GM19043 (cell line): Measurements from ENCODE around the gene ENTPD8.
"Not testable (repeated sequence)": the region's sequence is repeated elsewhere in the genome, so short reads cannot be mapped to it uniquely, and the experiment has no call there.

Source experiments
- ATAC-seq: cut with Tn5 transposase; IDR thresholded peaks from one replicate; pipeline ENCODE4 v1.9.1; 2021; ENCODE audit warnings: low read depth; ENCODE audit not compliant: unreplicated experiment

ENTPD8 gene

DNA sequence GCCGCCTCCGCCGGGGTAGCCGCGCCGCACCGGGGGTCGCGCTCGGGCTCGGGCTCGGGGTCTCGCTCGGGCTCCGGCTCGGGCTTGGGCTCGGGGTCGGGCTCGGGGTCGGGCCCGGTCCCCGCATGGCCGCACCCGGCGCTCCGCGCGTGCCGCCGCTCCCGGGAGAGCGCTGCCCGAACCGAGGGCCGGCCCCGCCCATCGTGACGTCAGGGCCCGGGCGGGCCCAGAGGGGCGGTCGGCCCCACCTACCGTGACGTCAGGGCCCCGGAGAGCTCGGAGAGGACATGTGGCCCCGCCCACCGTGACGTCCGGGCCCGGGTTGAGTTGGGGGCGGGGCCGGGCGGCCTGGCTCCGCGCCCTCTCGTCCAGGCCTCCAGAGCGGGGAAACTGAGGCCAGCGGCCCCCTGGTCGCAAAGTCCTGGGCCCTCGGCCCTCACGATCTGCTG, 18.0 kb upstream of the ENTPD8 start, which contains the start of gene NSMF:
TSS of gene NSMF (minus strand) at position 183 of the 449 bp plus-strand sequence. CDS start 232 bp downstream, outside the sequence.
- peak; percentile 57 for ATAC-seq

GRCh38 chr9:137458194-137459151, 17.3 kb upstream of the ENTPD8 start:
- peak; percentile 12 for ATAC-seq

- ATAC-seq: no peak
Observed at GRCh38 chr9:137457406-137458193, 16.4 kb upstream of the ENTPD8 start.

GRCh38 chr9:137456864-137457405, 15.8 kb upstream of the ENTPD8 start:
- no peak for ATAC-seq

DNA sequence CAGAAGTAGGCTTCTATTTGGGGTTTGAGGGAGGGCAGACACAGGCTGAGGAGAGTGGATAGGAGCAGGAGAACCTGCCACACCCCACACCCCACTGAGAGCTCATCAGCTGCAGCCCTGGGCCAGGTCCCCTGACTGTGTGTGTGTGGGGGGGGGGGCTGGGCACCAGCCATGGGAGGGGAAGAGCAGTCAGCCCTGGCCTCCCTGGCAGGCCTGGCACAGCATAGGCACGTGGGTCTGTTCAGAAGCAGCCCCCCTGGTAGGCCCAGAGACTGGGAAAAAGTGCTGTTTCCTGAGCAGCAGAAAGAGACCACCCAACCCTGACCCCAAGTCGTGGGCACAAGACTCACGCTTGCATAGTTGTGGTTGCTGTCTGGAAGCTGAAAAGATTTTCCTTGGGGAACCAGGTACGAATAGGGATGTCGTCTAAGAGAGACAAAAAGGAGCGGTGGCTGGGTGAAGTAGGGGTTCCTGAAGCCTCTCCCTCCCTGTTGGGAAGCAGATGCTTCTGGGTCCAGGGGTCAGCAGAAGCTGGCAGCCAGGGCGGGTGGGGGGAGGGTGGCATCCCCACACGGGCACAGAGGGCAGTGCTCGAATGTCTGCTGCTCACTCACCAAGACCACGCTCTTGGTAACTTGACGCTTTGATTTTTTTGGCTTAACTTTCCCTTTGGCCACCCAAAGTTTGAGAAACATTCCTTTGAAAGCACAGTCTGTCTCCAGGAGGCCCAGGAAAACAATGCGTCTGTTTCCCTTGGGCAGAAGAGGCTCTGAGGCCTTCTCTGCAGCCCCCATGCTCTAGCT, 15.1 kb upstream of the ENTPD8 start:
- no peak for ATAC-seq

DNA sequence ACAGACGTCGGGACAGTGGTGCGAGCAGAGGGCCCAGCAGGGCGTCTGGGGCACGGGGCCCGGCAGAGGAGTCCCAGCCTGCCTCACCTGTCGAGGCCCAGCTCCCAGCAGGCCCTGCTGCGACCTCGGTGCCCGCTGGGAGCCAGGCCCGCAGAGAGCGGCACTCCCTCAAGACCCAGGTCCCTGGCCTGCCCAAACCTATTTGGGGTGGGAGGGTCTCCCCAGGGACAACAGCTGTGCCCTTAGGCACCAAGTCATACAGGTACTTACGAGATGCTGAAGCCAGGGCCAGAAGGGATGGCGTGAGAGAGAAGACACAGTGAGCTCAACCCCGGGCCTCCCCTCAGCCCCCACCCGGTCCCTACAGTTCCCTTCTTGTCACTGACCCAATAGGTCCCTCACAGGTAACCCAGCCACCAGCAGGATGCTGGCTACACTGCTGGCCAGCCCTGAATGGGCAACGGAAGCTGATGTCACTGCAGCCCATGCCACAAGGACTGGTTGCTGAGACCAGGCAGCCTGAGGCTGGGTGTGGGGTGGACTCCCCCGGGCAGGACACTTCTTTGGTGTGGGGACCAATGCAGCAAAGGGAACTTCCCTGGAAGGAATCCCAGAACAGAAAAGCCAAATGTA, 14.3 kb upstream of the ENTPD8 start:
- no peak for ATAC-seq

DNA sequence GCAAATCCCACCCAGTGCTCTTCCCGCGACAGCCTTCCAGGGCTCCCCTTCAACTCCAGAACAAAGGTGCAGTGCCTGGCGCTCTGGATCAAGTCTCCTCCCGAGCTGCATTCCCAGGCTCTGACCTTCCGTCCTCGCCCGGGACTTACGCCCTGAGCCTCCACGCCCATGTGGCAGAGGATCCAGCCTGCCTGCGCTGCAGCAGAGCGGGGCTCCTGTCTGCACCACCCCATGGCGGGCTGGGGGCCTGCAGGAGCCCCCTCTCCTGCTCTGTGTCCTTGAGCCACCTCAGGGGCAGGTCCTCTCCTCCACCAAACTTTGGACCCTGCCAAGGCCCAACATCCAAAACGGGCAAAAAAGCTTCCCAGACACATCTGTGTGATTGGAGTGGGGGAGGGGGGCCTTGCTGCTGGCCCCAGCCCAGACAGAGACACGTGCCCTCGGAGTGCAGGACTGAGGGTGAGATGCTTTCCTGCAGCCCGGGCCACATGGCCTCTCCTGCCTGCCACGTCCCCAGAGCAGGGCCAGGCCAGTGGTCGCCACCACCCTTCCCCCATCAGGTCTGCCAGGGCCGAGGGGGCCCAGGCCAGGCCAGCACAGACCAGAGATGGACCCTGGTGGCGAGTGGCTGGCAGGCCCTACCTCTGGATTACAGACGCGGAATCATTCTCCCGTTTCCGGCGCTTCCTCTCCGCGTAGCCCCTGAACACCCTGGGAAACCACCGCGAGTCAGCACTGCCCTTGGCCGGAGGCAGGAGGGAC, 13.6 kb upstream of the ENTPD8 start:
- ATAC-seq: no peak

DNA sequence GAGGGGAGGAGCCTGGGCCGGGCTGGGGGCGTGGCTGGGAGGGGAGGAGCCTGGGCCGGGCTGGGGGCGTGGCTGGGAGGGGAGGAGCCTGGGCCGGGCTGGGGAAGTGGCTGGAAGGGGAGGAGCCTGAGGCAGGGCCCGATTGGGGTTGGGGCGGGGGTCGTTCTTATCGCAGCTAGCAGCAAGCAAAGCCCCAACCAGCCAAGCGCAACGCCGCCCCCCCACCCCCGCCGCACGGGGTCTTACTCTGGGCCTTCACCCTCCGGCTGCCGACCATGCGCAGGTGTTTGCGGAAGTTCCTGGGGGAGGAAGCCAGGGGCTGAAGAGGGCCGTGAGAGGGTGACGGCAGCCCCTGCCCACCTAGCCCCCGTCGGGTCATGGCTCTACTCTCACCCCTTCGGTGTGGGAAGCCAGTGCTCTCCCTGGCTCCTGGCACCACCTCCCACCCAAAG, 13.0 kb upstream of the ENTPD8 start:
- ATAC-seq: no peak

DNA sequence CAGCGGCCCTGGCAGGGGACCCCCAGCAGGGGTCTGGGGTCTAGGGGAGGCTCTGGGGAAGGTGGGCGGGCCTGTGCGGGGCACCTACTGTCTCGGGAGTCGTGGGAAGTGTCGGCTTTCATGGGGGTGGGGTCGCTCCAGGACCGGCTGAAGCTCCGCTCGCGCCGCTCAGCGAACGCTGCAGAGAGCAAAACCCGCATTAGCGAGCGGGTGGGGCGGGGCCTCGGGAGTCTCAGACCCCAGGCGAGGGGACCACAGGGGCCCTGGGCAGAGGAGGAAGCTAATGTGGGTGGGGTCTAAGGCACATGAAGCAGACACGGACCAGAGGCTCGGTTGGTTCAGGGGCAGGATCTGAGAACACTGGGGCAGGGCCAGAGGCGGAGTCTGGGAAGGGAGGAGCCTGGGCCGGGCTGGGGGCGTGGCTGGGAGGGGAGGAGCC, 12.5 kb upstream of the ENTPD8 start:
- ATAC-seq: no peak

DNA sequence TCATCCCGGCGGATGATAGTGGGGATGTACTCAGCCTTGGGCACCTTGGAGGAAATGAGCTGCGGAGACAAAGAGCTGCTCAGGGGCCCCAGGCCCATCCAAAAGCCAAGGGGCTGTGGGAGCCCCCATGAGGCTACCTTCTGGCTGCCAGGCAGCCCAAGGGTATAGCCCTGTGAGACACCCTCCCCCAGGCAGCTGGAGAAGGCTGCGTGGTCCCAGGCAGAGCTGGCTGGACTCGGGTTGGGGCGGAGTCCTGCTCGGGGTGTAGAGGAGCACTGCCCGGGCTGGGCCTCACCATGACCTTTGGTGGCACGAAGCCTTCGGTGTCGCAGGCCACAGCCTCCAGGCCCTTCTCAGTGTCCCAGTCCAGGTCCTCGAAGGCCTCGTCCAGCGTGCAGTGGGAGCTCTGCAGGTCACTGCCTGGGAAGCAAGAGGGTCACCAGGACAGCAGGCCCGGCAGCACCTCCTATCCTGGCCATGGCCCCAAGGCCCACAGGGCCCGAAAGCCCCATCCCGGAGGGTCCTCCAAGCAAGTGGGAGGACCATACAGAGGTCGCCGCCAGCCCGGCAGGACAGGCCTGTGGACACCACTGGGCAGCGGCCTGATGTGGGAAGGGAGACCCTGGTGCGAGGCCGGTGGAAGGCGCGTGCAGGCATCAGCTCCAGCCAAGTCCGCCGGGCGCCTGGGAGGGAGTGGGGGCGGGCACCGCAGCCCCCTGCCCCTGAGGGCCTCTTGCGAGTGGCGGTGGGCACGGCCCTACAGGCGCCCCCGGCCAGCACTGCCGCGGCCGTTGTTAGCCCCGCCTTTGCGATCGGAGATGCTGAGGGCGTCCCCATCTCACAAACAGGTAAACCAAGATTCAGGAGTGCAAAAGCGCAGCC, 11.8 kb upstream of the ENTPD8 start:
- no peak for ATAC-seq

DNA sequence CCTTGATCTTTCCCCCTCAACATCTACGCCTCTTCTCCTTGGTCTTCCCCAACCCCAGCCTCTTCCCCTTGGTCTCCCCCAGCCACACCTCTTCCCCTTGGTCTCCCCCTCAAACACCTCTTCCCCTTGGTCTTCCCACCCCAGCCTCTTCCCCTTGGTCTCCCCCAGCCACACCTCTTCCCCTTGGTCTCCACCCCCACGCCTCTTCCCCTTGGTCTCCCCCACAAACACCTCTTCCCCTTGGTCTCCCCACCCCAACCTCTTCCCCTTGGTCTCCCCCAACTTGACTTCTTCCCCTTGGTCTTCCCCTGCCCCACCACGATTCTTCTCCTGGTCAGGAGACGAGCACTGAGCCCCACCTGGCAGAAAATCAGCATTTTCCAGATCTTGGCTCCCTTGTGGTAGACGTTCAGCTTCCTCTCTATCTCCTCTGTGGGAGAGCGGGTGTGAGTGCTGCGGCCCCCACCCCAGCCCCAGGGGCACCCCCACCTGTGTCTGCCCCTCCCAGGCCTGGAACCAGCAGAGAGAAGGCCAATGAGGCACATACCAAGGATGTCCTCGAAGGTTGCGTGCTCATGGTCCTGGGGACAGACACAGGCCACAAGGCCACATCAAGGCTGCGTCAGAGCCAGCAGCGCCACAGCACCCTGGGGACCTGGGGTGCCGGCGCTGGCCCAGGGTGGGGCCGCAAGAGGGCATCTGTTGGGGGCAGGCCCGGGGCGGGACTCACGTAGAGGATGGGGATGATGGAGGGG, 11.0 kb upstream of the ENTPD8 start:
- ATAC-seq: no peak

- not testable (repeated sequence) for ATAC-seq
Observed at GRCh38 chr9:137451264-137452005, 10.3 kb upstream of the ENTPD8 start.

DNA sequence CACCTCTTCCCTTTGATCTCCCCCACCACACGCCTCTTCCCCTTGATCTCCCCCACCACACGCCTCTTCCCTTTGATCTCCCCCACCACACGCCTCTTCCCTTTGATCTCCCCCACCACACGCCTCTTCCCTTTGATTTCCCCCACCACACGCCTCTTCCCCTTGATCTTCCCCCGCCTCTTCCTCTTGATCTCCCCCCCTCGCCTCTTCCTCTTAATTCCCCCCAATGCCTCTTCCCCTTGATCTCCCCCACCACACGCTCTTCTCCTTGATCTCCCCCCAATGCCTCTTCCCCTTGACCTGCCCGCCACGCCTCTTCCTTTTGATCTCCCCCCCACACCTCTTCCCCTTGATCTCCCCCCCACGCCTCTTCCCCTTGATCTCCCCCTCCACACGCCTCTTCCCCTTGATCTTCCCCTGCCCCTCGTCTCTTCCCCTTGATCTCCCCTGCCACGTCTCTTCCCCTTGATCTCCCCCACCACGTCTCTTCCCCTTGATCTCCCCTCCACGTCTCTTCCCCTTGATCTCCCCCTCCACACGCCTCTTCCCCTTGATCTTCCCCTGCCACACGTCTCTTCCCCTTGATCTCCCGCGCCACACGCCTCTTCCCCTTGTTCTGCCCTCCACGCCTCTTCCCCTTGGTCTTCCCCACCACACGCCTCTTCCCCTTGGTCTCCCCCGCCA, 9.5 kb upstream of the ENTPD8 start:
- not testable (repeated sequence) for ATAC-seq

DNA sequence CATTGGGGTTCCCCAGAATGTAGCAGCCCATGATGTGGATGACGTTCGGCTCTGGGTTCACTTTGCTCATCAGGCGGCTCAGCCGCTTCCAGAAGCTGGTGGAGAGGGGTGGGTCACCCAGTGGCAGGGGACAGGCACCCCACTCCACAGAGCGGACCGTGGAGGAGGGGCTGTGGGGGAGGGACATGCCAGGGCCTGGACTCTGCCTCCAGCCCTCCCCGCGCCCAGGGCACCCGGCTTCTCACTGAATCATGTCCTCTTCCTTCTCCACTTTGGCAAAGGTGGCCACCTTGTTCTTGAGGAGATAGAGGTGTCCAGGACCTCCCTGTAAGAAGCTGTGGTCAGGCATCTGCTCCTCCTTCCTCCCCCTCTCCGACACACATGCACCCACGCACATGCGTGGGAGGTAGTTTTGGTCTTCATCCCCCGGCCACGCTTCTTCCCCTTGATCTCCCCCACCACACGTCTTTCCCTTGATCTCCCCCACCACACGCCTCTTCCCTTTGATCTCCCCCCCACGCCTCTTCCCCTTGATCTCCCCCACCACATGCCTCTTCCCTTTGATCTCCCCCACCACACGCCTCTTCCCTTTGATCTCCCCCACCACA, 8.9 kb upstream of the ENTPD8 start:
- no peak for ATAC-seq

DNA sequence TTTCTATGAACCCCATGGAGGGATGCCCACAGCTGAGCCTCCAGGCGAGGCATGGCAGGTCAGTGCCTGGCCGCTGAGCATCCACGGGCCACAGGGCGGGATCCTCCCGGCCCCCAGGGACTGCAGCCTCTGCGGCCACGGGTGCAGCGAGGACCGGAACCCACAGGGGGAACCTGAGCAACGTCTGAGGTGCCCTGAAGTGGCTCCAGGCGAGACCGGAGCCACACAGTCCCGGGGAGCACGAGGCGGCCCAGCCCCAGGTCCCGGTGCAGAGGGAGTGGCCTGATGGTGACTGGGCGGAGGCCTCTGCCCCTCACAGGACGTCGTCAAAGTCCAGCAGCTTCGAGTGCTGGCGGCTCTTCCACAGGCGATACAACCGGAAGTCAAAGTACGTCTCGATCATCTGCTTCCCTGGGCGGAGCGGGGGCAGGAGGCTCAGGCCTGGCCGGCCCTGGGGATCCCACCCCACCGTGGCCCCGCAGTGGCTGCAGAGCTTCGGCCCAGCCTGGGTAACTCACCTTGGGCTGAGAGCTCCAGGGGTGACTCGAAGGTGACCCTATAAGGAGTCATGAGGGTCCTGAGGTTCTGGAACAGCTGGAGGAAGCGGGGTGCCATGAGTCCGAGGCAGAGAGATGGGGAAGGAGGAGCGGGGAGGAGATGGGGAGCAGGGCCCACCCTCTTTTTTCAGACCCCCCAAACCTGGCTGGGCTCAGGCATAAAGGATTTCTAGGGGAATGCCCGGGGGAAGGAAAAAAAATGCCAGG, 8.1 kb upstream of the ENTPD8 start:
- no peak for ATAC-seq
